Endodermal cell (in vitro differentiated cells): ENCODE results near the gene TRPC4. TPM values are rescaled to one million over a fixed set of nuclear protein-coding genes. Genes with fewer than 3 reads are reported as not detected.
A peak's percentile ranks its signal among the peaks of the same experiment; 100 is the strongest.

Experiments used
- DNase-seq: peaks from one replicate; pipeline ENCODE4 v3.0.0-alpha.2; 2017
- H3K27ac ChIP-seq: 2 replicates; pipeline ENCODE4 v1.5.1; 2013; ENCODE audit warnings: mild to moderate bottlenecking, low read depth, low read length, moderate library complexity
- H3K27me3 ChIP-seq: 2 replicates; pipeline ENCODE4 v1.6.1; 2013; ENCODE audit warnings: mild to moderate bottlenecking, low read length, moderate library complexity; ENCODE audit not compliant: insufficient read depth, control insufficient read depth, poor library complexity, severe bottlenecking
- H3K36me3 ChIP-seq: 2 replicates; pipeline ENCODE4 v1.7.0; 2013; ENCODE audit warnings: mild to moderate bottlenecking, low read length, moderate library complexity; ENCODE audit not compliant: control insufficient read depth, insufficient read depth
- H3K4me1 ChIP-seq: one replicate; pipeline ENCODE4 v1.7.0; 2013; ENCODE audit warnings: low read length; ENCODE audit not compliant: control insufficient read depth, insufficient read depth
- H3K4me3 ChIP-seq: 2 replicates; pipeline ENCODE4 v1.5.1; 2013; ENCODE audit warnings: mild to moderate bottlenecking, low read length, moderate library complexity
- H3K9ac ChIP-seq: 2 replicates; pipeline ENCODE4 v1.6.1; 2013; ENCODE audit warnings: mild to moderate bottlenecking, low read length, moderate library complexity; ENCODE audit not compliant: poor library complexity, severe bottlenecking; ENCODE audit errors: extremely low read depth
- H3K9me3 ChIP-seq: 2 replicates; pipeline ENCODE4 v1.6.1; 2013; ENCODE audit warnings: mild to moderate bottlenecking, low read length, moderate library complexity; ENCODE audit not compliant: control insufficient read depth
- H3K27ac Mint-ChIP-seq: 2 replicates; pipeline ENCODE4 v1.8.0; 2020; ENCODE audit warnings: mixed read lengths
- H3K27me3 Mint-ChIP-seq: 2 replicates; pipeline ENCODE4 v1.8.0; 2021; ENCODE audit warnings: mild to moderate bottlenecking, mixed read lengths; ENCODE audit not compliant: insufficient read depth
- H3K36me3 Mint-ChIP-seq: 2 replicates; pipeline ENCODE4 v1.8.0; 2020; ENCODE audit warnings: low read depth, mixed read lengths
- H3K4me1 Mint-ChIP-seq: 2 replicates; pipeline ENCODE4 v1.8.0; 2020; ENCODE audit warnings: mixed read lengths
- H3K4me3 Mint-ChIP-seq: 2 replicates; pipeline ENCODE4 v1.8.0; 2020; ENCODE audit warnings: mild to moderate bottlenecking, moderate library complexity, mixed read lengths
- H3K9me3 Mint-ChIP-seq: 2 replicates; pipeline ENCODE4 v1.8.0; 2020; ENCODE audit warnings: mild to moderate bottlenecking, mixed read lengths
- CTCF ChIP-seq: fragments of 200-600 bp; sonication (generic); conservative IDR thresholded peaks from 2 replicates; pipeline ENCODE4 v1.5.0; 2021; ENCODE audit warnings: antibody characterized with exemption, mild to moderate bottlenecking
- WGBS, 2 experiments: methylation state at CpG; one replicate each; pipeline versions ENCODE4 v1.1.5 to v1.1.7; 2013; ENCODE audit warnings: missing lambda C conversion rate in 2 of 2, mixed read lengths in 1 of 2; ENCODE audit not compliant: insufficient coverage in 1 of 2, insufficient read length in 1 of 2; 5-methylcytosine and 5-hydroxymethylcytosine counted together
- total RNA-seq, 2 donors: library from RNA; stranded (reverse); fragmentation: NEBNext Ultra II Directional in 1 of 2; extraction: Animal tissue kit (Norgen Biotek cat#: 25700) in 1 of 2; gene quantifications; 2 replicates in 1 of 2; 3 replicates in 1 of 2; pipeline ENCODE4 v1.2.1, GENCODE V29; 2021

Gene TRPC4
- total RNA-seq, 2 donors from 2014 or later, result 22.5 to 28.5 TPM

GRCh38 chr13:37657134-37657533, 212.4 kb downstream of the TRPC4 start:
- Histone ChIP-seq H3K27ac (no peak overlapping the region), H3K36me3 (no peaks in the 10 kb centered on the region), H3K4me3 (no peak overlapping the region), H3K27me3 (no peaks in the 10 kb centered on the region), H3K9me3 (no peaks in the 10 kb centered on the region), H3K4me1 (no peaks in the 10 kb centered on the region), H3K9ac (no peak overlapping the region)
- Mint-ChIP-seq H3K4me1 (no peaks in the 10 kb centered on the region), H3K36me3 (peaks cover 14% of the 10 kb centered on the region), H3K27me3 (no peaks in the 10 kb centered on the region), H3K9me3 (no peaks in the 10 kb centered on the region), H3K27ac (no peak overlapping the region), H3K4me3 (no peak overlapping the region)
- DNase-seq, result no peak
- 96 to 100% methylated on average over 1 to 2 of the region's 2 CpGs for WGBS, 2 experiments
- no peak for TF ChIP-seq CTCF

- Mint-ChIP-seq H3K27ac (peak overlapping the region; percentile 30), H3K4me1 (no peaks in the 10 kb centered on the region)
- H3K27me3 ChIP-seq, result no peaks in the 10 kb centered on the region
Observed at GRCh38 chr13:37656247-37656940, 213.2 kb downstream of the TRPC4 start.

GRCh38 chr13:37652596-37652995, 217.0 kb downstream of the TRPC4 start:
- no peak for DNase-seq
- Histone ChIP-seq H3K4me1 (no peaks in the 10 kb centered on the region), H3K27ac (no peak overlapping the region), H3K27me3 (no peaks in the 10 kb centered on the region), H3K4me3 (no peak overlapping the region), H3K9ac (no peak overlapping the region), H3K9me3 (no peaks in the 10 kb centered on the region), H3K36me3 (no peaks in the 10 kb centered on the region)
- Mint-ChIP-seq H3K9me3 (peaks cover 2% of the 10 kb centered on the region), H3K27me3 (no peaks in the 10 kb centered on the region), H3K36me3 (peaks cover 34% of the 10 kb centered on the region), H3K4me1 (peaks cover under 1% of the 10 kb centered on the region), H3K4me3 (no peak overlapping the region), H3K27ac (no peak overlapping the region)
- WGBS, 2 experiments, result 100% methylated on average over 1 of the region's 1 CpG; no CpG with 5 or more reads in 1 of the 2 experiments
- TF ChIP-seq CTCF, result no peak

More at GRCh38 chr13:37656247-37656940, 213.2 kb downstream of the TRPC4 start:
- Histone ChIP-seq H3K9me3 (no peaks in the 10 kb centered on the region), H3K36me3 (no peaks in the 10 kb centered on the region), H3K9ac (no peak overlapping the region), H3K4me1 (no peaks in the 10 kb centered on the region), H3K4me3 (no peak overlapping the region), H3K27ac (no peak overlapping the region)
- TF ChIP-seq CTCF, result no peak
- no peaks in the 10 kb centered on the region for H3K9me3 Mint-ChIP-seq
- 85 to 86% methylated on average over 4 to 5 of the region's 7 CpGs for WGBS, 2 experiments
- H3K27me3 Mint-ChIP-seq, result no peaks in the 10 kb centered on the region
- peaks cover 14% of the 10 kb centered on the region for H3K36me3 Mint-ChIP-seq
- no peak for DNase-seq
- H3K4me3 Mint-ChIP-seq, result no peak overlapping the region
